Measurements from ENCODE around the gene MTHFD1. TPM values are rescaled to one million over a fixed set of nuclear protein-coding genes. Genes with fewer than 3 reads are reported as not detected.

MTHFD1 gene
- 10 to 100 TPM; 27.6 to 34.6 (median 28.0) TPM for total RNA-seq
- 34.8 TPM for total RNA-seq (2013)

GRCh38 chr14:64387782-64388532 is at the start of gene MTHFD1:
MTHFD1 (plus strand) TSS chr14:64388353; CDS start chr14:64388428, 75 bp downstream.
- H3K36me3 Mint-ChIP-seq = no peaks in the 10 kb centered on the region
- under 1% methylated on average over 58 of the region's 58 CpGs for WGBS (ENCODE audit: insufficient coverage)
- DNase-seq (peak; percentile 92 to 99), ATAC-seq (peak; percentile 86 to 90 (median 88))
- Histone ChIP-seq H3K4me1 (ENCODE audit: control insufficient read depth, insufficient read depth, low read length) (peaks cover 22% of the 10 kb centered on the region), H3K27ac (ENCODE audit: low read length) (peak within 1 kb of the TSS; percentile 63), H3K9me3 (ENCODE audit: control insufficient read depth, insufficient read depth, low read length) (no peaks in the 10 kb centered on the region), H3K4me3 (ENCODE audit: low read length) (peak within 1 kb of the TSS; percentile 87), H3K27me3 (ENCODE audit: control insufficient read depth, insufficient read depth, low read length) (no peaks in the 10 kb centered on the region), H3K36me3 (ENCODE audit: control insufficient read depth, insufficient read depth, low read length) (peaks cover 2% of the 10 kb centered on the region)
- TF ChIP-seq CTCF (IDR thresholded peaks at IDR 0.05) = no peak
- peak within 1 kb of the TSS; percentile 90 to 97 for H3K27ac Mint-ChIP-seq
- H3K4me3 Mint-ChIP-seq = peak within 1 kb of the TSS; percentile 99
- no peaks in the 10 kb centered on the region for H3K9me3 Mint-ChIP-seq
- intact Hi-C loops (cut with micrococcal nuclease) = loop anchor here (5.0 kb wide), 3 partner anchors 59 to 114 kb away; partner anchors contain the start of genes AKAP5, ZBTB1 and ZBTB25
- no peaks in the 10 kb centered on the region for H3K27me3 Mint-ChIP-seq (ENCODE audit: low read depth in 2 of 2)
- peaks cover 20 to 28% of the 10 kb centered on the region in 2 donors for H3K4me1 Mint-ChIP-seq

- peak overlapping the region; percentile 79 for H3K4me3 ChIP-seq (ENCODE audit: low read length)
- no peak for TF ChIP-seq CTCF (IDR thresholded peaks at IDR 0.05)
- H3K36me3 Mint-ChIP-seq = no peaks in the 10 kb centered on the region
- H3K27ac ChIP-seq (ENCODE audit: low read length) = peak overlapping the region; percentile 74
- H3K27me3 Mint-ChIP-seq (ENCODE audit: low read depth in 2 of 2) = no peaks in the 10 kb centered on the region
- H3K4me3 Mint-ChIP-seq = peak overlapping the region; percentile 86
- H3K9me3 ChIP-seq (ENCODE audit: control insufficient read depth, insufficient read depth, low read length) = peaks cover 5% of the 10 kb centered on the region
- DNase-seq (peak; percentile 70 to 91), ATAC-seq (peak; percentile 83 to 88 (median 88))
- no peaks in the 10 kb centered on the region for H3K27me3 ChIP-seq (ENCODE audit: control insufficient read depth, insufficient read depth, low read length)
- peak overlapping the region; percentile 72 to 94 for H3K27ac Mint-ChIP-seq
- intact Hi-C loops (cut with micrococcal nuclease) = no loop called here
- H3K4me1 ChIP-seq (ENCODE audit: control insufficient read depth, insufficient read depth, low read length) = peaks cover 12% of the 10 kb centered on the region
- no peaks in the 10 kb centered on the region for H3K36me3 ChIP-seq (ENCODE audit: control insufficient read depth, insufficient read depth, low read length)
- peaks cover 0 to 7% of the 10 kb centered on the region in 2 donors for H3K9me3 Mint-ChIP-seq
- 1% methylated on average over 38 of the region's 49 CpGs for WGBS (ENCODE audit: insufficient coverage)
- H3K4me1 Mint-ChIP-seq = peaks cover 14 to 19% of the 10 kb centered on the region in 2 donors
Measured at GRCh38 chr14:64338616-64339316, 49.4 kb upstream of the MTHFD1 start.

GRCh38 chr14:64340560-64341196 is 47.5 kb upstream of the MTHFD1 start:
- intact Hi-C loops (cut with micrococcal nuclease) = no loop called here
- ATAC-seq (no peak), DNase-seq (no peak)
- H3K27me3 Mint-ChIP-seq (ENCODE audit: low read depth in 2 of 2) = no peaks in the 10 kb centered on the region
- H3K4me3 Mint-ChIP-seq = peak overlapping the region; percentile 67
- H3K9me3 ChIP-seq (ENCODE audit: control insufficient read depth, insufficient read depth, low read length) = peaks cover 5% of the 10 kb centered on the region
- no peaks in the 10 kb centered on the region for H3K36me3 ChIP-seq (ENCODE audit: control insufficient read depth, insufficient read depth, low read length)
- H3K27me3 ChIP-seq (ENCODE audit: control insufficient read depth, insufficient read depth, low read length) = no peaks in the 10 kb centered on the region
- no peak for TF ChIP-seq CTCF (IDR thresholded peaks at IDR 0.05)
- H3K4me1 Mint-ChIP-seq = peaks cover 14 to 19% of the 10 kb centered on the region in 2 donors
- peak overlapping the region; percentile 62 to 65 for H3K27ac Mint-ChIP-seq
- H3K4me3 ChIP-seq (ENCODE audit: low read length) = no peak overlapping the region
- WGBS (ENCODE audit: insufficient coverage) = 98% methylated on average over 7 of the region's 8 CpGs
- peaks cover 12% of the 10 kb centered on the region for H3K4me1 ChIP-seq (ENCODE audit: control insufficient read depth, insufficient read depth, low read length)
- H3K9me3 Mint-ChIP-seq = peaks cover 0 to 7% of the 10 kb centered on the region in 2 donors
- no peak overlapping the region for H3K27ac ChIP-seq (ENCODE audit: low read length)
- no peaks in the 10 kb centered on the region for H3K36me3 Mint-ChIP-seq

Data from natural killer cell (primary cell).